ENCODE results near the gene SYT1. TPM values are rescaled to one million over a fixed set of nuclear protein-coding genes. Genes with fewer than 3 reads are reported as not detected.

The SYT1 gene
- total and polyA plus RNA-seq, 2 donors (not counting 1 experiment from before 2014, with no cell fraction given) = 0.60 to 1.3 TPM

DNA sequence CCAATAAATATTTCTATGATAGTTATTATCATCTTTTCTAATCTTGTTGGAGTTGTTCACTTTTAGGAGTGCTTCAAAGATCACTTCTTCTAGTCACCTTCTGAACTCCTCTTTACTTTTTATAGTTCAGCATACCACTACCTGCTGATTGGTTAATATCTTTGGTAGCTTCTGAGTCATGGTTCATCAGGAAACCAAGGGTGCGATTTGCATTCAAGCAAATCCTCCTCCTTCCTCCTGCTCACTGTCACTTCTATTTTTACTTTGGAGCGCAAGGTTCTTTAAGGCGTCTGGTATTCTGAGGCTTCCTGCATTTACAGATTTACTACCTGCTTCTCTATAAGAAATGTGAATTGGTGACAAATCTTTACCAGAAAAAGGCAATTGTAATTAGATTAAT, 24.0 kb downstream of the SYT1 start:
- ATAC-seq (ENCODE audit: low read depth) (peak; percentile 91), DNase-seq (peak; percentile 58)
- no peaks in the 10 kb centered on the region for H3K36me3 ChIP-seq (replicated peaks in 1 of 2; ENCODE audit: control extremely low read depth in 1 of 2, control insufficient read depth in 1 of 2, extremely low read depth in 1 of 2, insufficient read depth in 2 of 2, low read length in 1 of 2)
- no peak overlapping the region for H2AFZ ChIP-seq (ENCODE audit: insufficient read depth, low read depth, low read length, poor library complexity, severe bottlenecking)
- H3K9me3 ChIP-seq (ENCODE audit: control extremely low read depth in 1 of 3, control insufficient read depth in 2 of 3, insufficient read depth in 1 of 3, low read length in 2 of 3) = no peaks in the 10 kb centered on the region
- H3K4me1 ChIP-seq (ENCODE audit: control insufficient read depth in 2 of 2, insufficient read depth in 2 of 2, low read length in 2 of 2) = peaks cover 12 to 13% of the 10 kb centered on the region in 2 donors
- CTCF ChIA-PET = no interaction called here
- TF ChIP-seq, protein P1, sequence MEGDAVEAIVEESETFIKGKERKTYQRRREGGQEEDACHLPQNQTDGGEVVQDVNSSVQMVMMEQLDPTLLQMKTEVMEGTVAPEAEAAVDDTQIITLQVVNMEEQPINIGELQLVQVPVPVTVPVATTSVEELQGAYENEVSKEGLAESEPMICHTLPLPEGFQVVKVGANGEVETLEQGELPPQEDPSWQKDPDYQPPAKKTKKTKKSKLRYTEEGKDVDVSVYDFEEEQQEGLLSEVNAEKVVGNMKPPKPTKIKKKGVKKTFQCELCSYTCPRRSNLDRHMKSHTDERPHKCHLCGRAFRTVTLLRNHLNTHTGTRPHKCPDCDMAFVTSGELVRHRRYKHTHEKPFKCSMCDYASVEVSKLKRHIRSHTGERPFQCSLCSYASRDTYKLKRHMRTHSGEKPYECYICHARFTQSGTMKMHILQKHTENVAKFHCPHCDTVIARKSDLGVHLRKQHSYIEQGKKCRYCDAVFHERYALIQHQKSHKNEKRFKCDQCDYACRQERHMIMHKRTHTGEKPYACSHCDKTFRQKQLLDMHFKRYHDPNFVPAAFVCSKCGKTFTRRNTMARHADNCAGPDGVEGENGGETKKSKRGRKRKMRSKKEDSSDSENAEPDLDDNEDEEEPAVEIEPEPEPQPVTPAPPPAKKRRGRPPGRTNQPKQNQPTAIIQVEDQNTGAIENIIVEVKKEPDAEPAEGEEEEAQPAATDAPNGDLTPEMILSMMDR (IDR thresholded peaks at IDR 0.05) = no peak
- TF ChIP-seq EZH2 (IDR thresholded peaks at IDR 0.05; ENCODE audit: borderline replicate concordance, insufficient read depth, low read depth, low read length, poor library complexity, severe bottlenecking) = no peak
- H3K9ac ChIP-seq (ENCODE audit: low read length) = peak overlapping the region; percentile 38
- no peaks in the 10 kb centered on the region for H3K79me2 ChIP-seq (ENCODE audit: control insufficient read depth, insufficient read depth, low read length)
- intact Hi-C loops (cut with micrococcal nuclease) = no loop called here
- H3K9me3 Mint-ChIP-seq (ENCODE audit: insufficient read depth) = no peaks in the 10 kb centered on the region
- POLR2A ChIA-PET = no interaction called here
- H3K27me3 ChIP-seq (replicated peaks in 1 of 4; ENCODE audit: control extremely low read depth in 1 of 4, control insufficient read depth in 3 of 4, insufficient read depth in 4 of 4, low read length in 3 of 4) = no peaks in the 10 kb centered on the region
- H3K27ac ChIP-seq (ENCODE audit: low read length in 2 of 2) = peak overlapping the region; percentile 28 to 45
- H3K4me2 ChIP-seq (replicated peaks; ENCODE audit: low read depth, low read length, poor library complexity, severe bottlenecking) = peak overlapping the region; percentile 53
- H3K4me1 Mint-ChIP-seq = peaks cover 20% of the 10 kb centered on the region
- no peak overlapping the region for H3K4me3 Mint-ChIP-seq
- H3K4me3 ChIP-seq (ENCODE audit: control extremely low read depth in 1 of 5, extremely low read depth in 1 of 5, insufficient read depth in 1 of 5, low read depth in 2 of 5, low read length in 4 of 5) = peak overlapping the region in 2 of 5 experiments; percentile 12 to 19
- H3K27ac Mint-ChIP-seq = no peak overlapping the region
- no peaks in the 10 kb centered on the region for H3K27me3 Mint-ChIP-seq
- no peaks in the 10 kb centered on the region for H4K20me1 ChIP-seq (ENCODE audit: control insufficient read depth, insufficient read depth, low read length, poor library complexity, severe bottlenecking)
- WGBS (ENCODE audit: insufficient coverage) = 0% methylated on average over 1 of the region's 3 CpGs

DNA sequence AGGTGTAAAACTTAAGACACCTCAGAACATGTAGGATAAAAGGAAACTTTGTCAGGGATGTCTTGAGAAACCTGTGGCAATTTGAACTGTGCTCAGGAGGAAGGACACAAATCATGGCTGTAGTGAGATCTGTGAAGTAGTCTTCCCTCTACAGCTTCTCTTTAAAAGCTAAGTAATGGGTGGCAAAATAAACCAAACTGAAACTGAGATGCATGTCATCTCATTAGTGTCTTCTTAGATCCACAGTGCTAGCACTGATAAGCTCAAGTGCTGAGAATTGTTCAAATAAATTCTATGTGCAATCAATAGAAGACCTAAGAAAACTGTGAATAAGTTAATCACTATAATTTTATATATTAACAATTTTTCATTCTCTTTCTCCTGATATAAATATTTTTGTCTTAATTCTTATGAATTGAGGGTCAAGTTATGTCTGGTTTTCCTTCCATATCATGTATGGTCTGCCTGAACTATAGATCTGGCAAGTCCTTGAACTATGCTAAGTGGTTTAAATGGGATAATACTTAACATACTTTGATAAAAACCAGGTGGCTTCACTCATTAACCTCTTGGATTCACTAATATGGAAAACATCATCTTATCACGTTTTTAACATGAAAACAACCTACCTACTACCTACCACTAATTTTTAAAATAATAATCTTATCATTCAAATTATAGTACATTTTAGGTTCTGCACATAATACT, 27.2 kb downstream of the SYT1 start:
- no peak for TF ChIP-seq EZH2 (IDR thresholded peaks at IDR 0.05; ENCODE audit: borderline replicate concordance, insufficient read depth, low read depth, low read length, poor library complexity, severe bottlenecking)
- TF ChIP-seq, protein P1 (IDR thresholded peaks at IDR 0.05) = no peak
- POLR2A ChIA-PET = no interaction called here
- Mint-ChIP-seq H3K4me3 (no peak overlapping the region), H3K27ac (no peak overlapping the region), H3K9me3 (ENCODE audit: insufficient read depth) (no peaks in the 10 kb centered on the region), H3K4me1 (peaks cover 20% of the 10 kb centered on the region), H3K27me3 (no peaks in the 10 kb centered on the region)
- no peaks in the 10 kb centered on the region for H3K36me3 ChIP-seq (replicated peaks in 1 of 2; ENCODE audit: control extremely low read depth in 1 of 2, control insufficient read depth in 1 of 2, extremely low read depth in 1 of 2, insufficient read depth in 2 of 2, low read length in 1 of 2)
- H3K4me3 ChIP-seq (ENCODE audit: control extremely low read depth in 1 of 5, extremely low read depth in 1 of 5, insufficient read depth in 1 of 5, low read depth in 2 of 5, low read length in 4 of 5) = no peak overlapping the region
- H3K79me2 ChIP-seq (ENCODE audit: control insufficient read depth, insufficient read depth, low read length) = no peaks in the 10 kb centered on the region
- DNase-seq (no peak), ATAC-seq (ENCODE audit: low read depth) (no peak)
- H3K27me3 ChIP-seq (replicated peaks in 1 of 4; ENCODE audit: control extremely low read depth in 1 of 4, control insufficient read depth in 3 of 4, insufficient read depth in 4 of 4, low read length in 3 of 4) = no peaks in the 10 kb centered on the region
- no peaks in the 10 kb centered on the region for H4K20me1 ChIP-seq (ENCODE audit: control insufficient read depth, insufficient read depth, low read length, poor library complexity, severe bottlenecking)
- intact Hi-C loops (cut with micrococcal nuclease) = no loop called here
- CTCF ChIA-PET = no interaction called here
- H3K27ac ChIP-seq (ENCODE audit: low read length in 2 of 2) = no peak overlapping the region
- H3K9me3 ChIP-seq (ENCODE audit: control extremely low read depth in 1 of 3, control insufficient read depth in 2 of 3, insufficient read depth in 1 of 3, low read length in 2 of 3) = no peaks in the 10 kb centered on the region
- H3K4me1 ChIP-seq (ENCODE audit: control insufficient read depth in 2 of 2, insufficient read depth in 2 of 2, low read length in 2 of 2) = peaks cover 12% of the 10 kb centered on the region in 2 donors
- no CpG with 5 or more reads among the region's 1 CpG for WGBS (ENCODE audit: insufficient coverage)
- H3K4me2 ChIP-seq (replicated peaks; ENCODE audit: low read depth, low read length, poor library complexity, severe bottlenecking) = no peak overlapping the region
- no peak overlapping the region for H3K9ac ChIP-seq (ENCODE audit: low read length)
- no peak overlapping the region for H2AFZ ChIP-seq (ENCODE audit: insufficient read depth, low read depth, low read length, poor library complexity, severe bottlenecking)

All from B cell (primary cell).